Dedifferentiated amniotic fluid mesenchymal stem cell (primary cell): ENCODE results near the gene OR6Q1.

ENCODE experiments used
- DNase-seq: peaks from one replicate; pipeline ENCODE4 v3.0.0-alpha.2; 2016; ENCODE audit errors: extremely low spot score

Gene OR6Q1

DNA sequence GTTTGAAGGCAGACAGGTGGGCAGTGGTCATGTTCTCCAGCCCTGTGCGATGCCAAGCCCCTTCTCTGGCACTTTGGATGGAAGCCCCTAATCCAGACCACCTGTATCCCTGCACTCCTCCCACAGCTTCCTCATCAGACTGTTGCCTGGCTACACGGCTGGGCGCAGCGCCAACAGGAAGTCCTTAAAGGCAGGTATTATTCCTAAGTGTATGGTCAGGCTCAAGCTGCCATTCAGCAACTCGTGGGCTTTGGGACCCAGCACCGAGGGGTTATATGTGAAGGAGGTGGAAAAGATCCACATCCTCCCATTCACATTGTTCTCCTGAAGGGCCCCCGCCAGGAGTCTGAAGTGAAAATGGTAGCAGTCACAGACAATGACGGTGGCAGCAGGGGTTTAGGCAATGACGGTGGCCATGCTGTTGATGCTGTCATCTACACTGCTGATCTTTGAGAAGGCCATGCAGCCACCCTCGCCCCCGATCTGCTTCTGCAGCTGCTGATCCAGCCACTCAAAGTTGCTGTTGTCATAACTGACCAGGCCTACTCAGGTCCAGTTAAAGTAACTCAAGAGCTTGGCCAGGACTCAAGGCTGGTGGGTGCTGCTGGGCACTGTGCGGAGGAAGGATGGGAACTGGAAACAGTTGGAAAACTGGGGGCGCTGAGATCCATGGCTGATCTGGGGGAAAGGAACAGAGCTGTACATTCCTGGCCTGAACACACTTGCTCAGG, 27.7 kb downstream of the OR6Q1 start:
- no peak for DNase-seq

- no peak for DNase-seq
These were observed 28.2 kb downstream of the OR6Q1 start for GRCh38 chr11:58059007-58059350.

DNA sequence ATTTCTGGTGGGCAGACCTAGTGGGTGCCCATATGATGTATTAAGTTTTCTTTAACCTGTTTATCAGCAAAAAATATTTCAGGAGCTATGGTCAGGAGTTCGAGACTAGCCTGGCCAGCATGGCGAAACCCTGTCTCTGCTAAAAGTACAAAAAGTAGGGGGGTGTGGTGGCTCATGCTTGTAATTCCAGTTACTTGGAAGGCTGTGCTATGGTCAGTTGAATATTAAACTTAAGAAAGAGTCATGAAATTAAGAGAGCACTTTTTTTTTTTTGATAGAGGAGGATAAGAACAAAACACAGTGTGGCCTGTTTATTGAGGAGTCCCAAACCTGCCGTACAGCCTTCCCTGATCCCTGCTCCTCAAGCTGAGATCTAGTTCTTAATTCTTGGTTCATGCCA, 29.8 kb downstream of the OR6Q1 start:
- DNase-seq, result no peak

DNA sequence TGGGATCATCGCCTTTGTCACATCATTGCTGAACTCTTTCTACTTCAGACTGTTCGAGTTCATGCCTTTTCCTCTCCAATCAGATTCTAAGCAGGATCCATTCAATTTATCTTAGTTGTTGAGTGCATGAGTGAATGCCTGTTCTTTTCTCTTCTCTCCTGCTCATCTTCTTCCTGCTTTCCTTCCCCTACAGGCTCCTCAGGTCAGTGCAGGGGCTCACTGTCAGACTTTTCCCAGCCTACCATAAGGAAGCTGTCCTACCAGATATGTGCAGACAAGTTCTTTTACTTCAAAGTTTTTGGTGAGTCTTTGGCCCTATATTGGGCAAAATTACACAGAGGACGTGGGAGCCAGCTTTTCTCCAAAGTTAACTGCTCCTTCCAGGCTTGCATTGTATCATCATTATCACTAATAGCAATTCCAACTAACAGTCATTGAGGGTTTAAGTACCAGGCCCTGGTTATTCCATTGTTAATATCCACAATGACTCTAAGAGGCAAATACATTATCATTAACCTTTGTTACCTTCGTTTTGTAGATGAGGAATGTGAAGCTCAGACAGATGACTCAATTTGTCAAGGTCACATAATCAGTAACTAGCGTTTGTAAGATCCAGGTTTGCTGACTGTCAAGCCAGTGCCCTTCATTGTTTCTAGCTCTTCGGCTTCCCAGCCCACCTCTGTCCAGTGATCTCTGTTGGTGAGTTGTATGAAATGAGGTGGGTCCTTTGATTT, 30.4 kb downstream of the OR6Q1 start:
- DNase-seq, result no peak

DNA sequence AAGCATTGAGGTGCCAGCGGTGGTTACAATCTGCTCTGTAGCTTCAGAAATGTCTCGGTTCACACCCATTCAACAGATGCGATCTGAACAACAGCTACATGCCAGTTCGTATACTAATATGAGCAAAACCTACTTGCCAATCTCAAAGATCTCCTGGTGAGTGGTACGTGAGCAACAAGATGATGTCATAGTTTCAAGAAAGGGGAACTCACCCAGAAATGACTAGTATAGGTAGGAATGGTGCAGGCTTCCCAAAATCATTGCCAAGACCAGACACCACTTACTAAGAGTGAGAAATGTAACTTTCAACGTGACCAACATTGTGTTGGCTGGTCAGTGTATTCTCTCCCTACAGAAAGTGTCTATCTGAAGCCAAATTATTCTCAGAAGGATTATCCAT, 31.1 kb downstream of the OR6Q1 start:
- no peak for DNase-seq

- no peak for DNase-seq
These were observed 36.9 kb downstream of the OR6Q1 start for GRCh38 chr11:58067685-58068084.

DNA sequence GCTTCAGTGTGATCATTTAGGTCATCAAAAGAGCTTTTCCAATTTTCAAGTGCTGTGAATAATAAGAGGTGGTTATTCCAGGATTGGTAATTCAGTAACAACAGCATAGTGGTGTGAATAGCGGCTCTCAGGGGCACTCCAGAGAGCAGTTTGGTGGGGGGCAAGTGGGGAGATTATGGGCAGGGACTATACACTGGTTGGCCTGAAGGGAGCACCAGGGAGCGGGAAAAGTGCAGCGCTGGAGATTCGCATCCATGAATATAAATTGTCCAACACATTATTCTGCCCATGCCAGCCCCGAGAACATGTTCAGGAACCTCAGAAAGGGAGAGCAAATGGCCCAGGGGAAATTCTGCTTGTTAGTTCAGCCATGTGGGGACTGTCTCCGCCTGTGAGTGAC, 37.9 kb downstream of the OR6Q1 start:
- DNase-seq, result no peak

- no peak for DNase-seq
These were observed 39.8 kb downstream of the OR6Q1 start for GRCh38 chr11:58070585-58070984.

DNA sequence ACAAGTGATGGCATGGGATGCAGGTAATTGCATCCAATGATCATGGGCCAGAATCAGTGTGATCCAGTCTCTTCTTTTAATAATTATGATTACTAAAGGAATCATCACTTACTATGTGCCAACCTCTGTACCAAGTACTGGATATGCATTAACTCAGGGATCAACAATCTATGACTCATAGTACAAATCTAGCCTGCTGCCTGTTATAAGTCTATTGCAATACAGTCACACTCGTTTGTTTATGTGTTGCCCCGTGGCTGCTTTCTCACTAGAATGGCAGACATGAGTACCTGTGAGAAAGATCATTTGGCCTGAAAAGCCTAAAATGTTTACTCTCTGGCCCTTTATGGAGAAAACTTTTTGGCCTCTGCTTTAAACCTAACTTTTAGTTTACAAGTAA, 45.0 kb downstream of the OR6Q1 start:
- no peak for DNase-seq
